Glutamatergic neuron (in vitro differentiated cells): ENCODE results near the gene ENC1. TPM values are rescaled to one million over a fixed set of nuclear protein-coding genes. Genes with fewer than 3 reads are reported as not detected.
A peak's percentile ranks its signal among the peaks of the same experiment; 100 is the strongest.

Source experiments
- DNase-seq: peaks from one replicate; pipeline ENCODE4 v3.0.0; 2022
- H3K27ac Mint-ChIP-seq: one replicate; pipeline ENCODE4 v1.8.0; 2020; ENCODE audit warnings: mild to moderate bottlenecking, mixed read lengths, inconsistent platforms; ENCODE audit not compliant: unreplicated experiment
- H3K27me3 Mint-ChIP-seq: one replicate; pipeline ENCODE4 v1.8.0; 2020; ENCODE audit warnings: mild to moderate bottlenecking, moderate library complexity, mixed read lengths, inconsistent platforms; ENCODE audit not compliant: unreplicated experiment
- H3K36me3 Mint-ChIP-seq: one replicate; pipeline ENCODE4 v1.8.0; 2020; ENCODE audit warnings: mild to moderate bottlenecking, mixed read lengths, inconsistent platforms; ENCODE audit not compliant: unreplicated experiment
- H3K4me1 Mint-ChIP-seq: one replicate; pipeline ENCODE4 v1.8.0; 2020; ENCODE audit warnings: mild to moderate bottlenecking, low read depth, mixed read lengths, inconsistent platforms; ENCODE audit not compliant: unreplicated experiment
- H3K4me3 Mint-ChIP-seq: one replicate; pipeline ENCODE4 v1.8.0; 2020; ENCODE audit warnings: mild to moderate bottlenecking, mixed read lengths, inconsistent platforms; ENCODE audit not compliant: unreplicated experiment
- H3K9me3 Mint-ChIP-seq: one replicate; pipeline ENCODE4 v1.8.0; 2020; ENCODE audit warnings: mild to moderate bottlenecking, moderate library complexity, mixed read lengths, inconsistent platforms; ENCODE audit not compliant: unreplicated experiment
- total RNA-seq: library from RNA; stranded (reverse); fragmentation: NEBNext Ultra II Directional; extraction: Animal tissue kit (Norgen Biotek cat#: 25700); gene quantifications from one replicate; pipeline ENCODE4 v1.2.1, GENCODE V29; 2021; ENCODE audit not compliant: unreplicated experiment
- TF ChIP-seq, protein P1 (sequence below): fragments of 200-600 bp; sonication (generic); IDR thresholded peaks from one replicate; pipeline ENCODE4 v1.5.0; 2021; ENCODE audit not compliant: partially characterized antibody, unreplicated experiment

Gene ENC1
- total RNA-seq, 1 donor from 2014 or later: 302 TPM

DNA sequence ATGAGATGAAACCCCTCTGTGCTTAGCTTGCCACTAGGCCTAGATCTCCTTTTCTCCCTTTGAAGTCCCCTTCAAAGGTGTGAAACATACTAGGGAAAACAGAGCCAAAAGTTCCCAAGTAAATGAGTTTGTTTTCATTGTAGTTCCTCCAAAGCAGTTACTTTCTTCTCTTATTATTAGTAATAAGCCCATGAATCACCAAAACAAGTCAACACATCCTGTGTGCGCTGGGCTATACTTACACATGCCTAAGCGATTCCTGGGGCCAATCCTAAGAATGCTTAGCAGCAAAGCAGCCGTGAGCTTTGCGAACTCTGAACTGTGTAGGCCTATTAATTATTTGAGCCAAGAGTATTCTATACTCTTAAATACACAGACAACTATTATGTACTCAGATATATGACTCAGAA is 7.6 kb downstream of the ENC1 start:
- Mint-ChIP-seq H3K27ac (no peak overlapping the region), H3K4me3 (no peak overlapping the region), H3K27me3 (peaks cover 7% of the 10 kb centered on the region), H3K36me3 (peaks cover 18% of the 10 kb centered on the region), H3K9me3 (peaks cover 4% of the 10 kb centered on the region), H3K4me1 (peaks cover 48% of the 10 kb centered on the region)
- no peak for DNase-seq
- TF ChIP-seq, protein P1, sequence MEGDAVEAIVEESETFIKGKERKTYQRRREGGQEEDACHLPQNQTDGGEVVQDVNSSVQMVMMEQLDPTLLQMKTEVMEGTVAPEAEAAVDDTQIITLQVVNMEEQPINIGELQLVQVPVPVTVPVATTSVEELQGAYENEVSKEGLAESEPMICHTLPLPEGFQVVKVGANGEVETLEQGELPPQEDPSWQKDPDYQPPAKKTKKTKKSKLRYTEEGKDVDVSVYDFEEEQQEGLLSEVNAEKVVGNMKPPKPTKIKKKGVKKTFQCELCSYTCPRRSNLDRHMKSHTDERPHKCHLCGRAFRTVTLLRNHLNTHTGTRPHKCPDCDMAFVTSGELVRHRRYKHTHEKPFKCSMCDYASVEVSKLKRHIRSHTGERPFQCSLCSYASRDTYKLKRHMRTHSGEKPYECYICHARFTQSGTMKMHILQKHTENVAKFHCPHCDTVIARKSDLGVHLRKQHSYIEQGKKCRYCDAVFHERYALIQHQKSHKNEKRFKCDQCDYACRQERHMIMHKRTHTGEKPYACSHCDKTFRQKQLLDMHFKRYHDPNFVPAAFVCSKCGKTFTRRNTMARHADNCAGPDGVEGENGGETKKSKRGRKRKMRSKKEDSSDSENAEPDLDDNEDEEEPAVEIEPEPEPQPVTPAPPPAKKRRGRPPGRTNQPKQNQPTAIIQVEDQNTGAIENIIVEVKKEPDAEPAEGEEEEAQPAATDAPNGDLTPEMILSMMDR: no peak

- DNase-seq: no peak
- peaks cover 49% of the 10 kb centered on the region for H3K4me1 Mint-ChIP-seq
- H3K9me3 Mint-ChIP-seq: peaks cover 10% of the 10 kb centered on the region
- peaks cover 18% of the 10 kb centered on the region for H3K36me3 Mint-ChIP-seq
- TF ChIP-seq, protein P1: no peak
- H3K27me3 Mint-ChIP-seq: peaks cover 5% of the 10 kb centered on the region
- no peak overlapping the region for H3K27ac Mint-ChIP-seq
- H3K4me3 Mint-ChIP-seq: peak overlapping the region; percentile 5
Measured at GRCh38 chr5:74631081-74631953, 9.2 kb downstream of the ENC1 start.

DNA sequence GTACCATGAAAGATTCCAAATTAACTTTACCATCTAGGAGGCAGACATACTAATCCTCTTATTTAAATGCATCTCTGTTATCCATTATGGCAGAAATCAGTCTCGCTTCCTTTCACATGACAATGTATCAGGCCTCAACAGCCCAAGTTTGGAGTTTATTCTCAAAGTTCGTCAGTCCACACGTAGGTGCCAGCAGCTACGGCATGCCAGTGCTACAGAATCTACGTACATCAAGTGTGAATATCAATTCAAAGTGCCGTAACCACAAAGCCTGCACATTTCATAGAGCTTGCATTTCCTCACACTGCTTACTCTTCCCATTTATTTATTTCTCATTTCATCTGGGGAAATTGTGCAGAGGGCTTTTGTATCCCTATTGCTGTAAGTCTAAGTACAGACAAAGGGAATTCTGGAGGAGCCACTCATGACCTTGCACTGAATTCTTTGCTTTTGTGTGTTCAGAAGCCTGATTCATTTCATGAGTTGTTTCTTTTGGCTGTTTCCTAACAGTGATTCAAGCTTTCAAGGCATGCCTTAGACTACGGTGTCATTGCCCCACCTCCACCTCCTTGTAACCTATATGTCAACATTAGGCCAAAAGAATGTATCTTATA is 10.0 kb downstream of the ENC1 start:
- Mint-ChIP-seq H3K4me3 (no peak overlapping the region), H3K27me3 (peaks cover 2% of the 10 kb centered on the region), H3K27ac (no peak overlapping the region), H3K9me3 (peaks cover 10% of the 10 kb centered on the region), H3K4me1 (peaks cover 48% of the 10 kb centered on the region), H3K36me3 (peaks cover 11% of the 10 kb centered on the region)
- DNase-seq: no peak
- TF ChIP-seq, protein P1: no peak

- peaks cover 10% of the 10 kb centered on the region for H3K9me3 Mint-ChIP-seq
- peaks cover 1% of the 10 kb centered on the region for H3K27me3 Mint-ChIP-seq
- H3K36me3 Mint-ChIP-seq: peaks cover 3% of the 10 kb centered on the region
- DNase-seq: no peak
- H3K4me3 Mint-ChIP-seq: no peak overlapping the region
- no peak overlapping the region for H3K27ac Mint-ChIP-seq
- peaks cover 42% of the 10 kb centered on the region for H3K4me1 Mint-ChIP-seq
- TF ChIP-seq, protein P1: no peak
Measured at GRCh38 chr5:74629326-74629725, 11.2 kb downstream of the ENC1 start.

- Mint-ChIP-seq H3K27me3 (peaks cover 1% of the 10 kb centered on the region), H3K36me3 (peaks cover 3% of the 10 kb centered on the region), H3K27ac (no peak overlapping the region), H3K4me1 (peaks cover 43% of the 10 kb centered on the region), H3K9me3 (peaks cover 10% of the 10 kb centered on the region), H3K4me3 (no peak overlapping the region)
- TF ChIP-seq, protein P1: no peak
- no peak for DNase-seq
Measured at GRCh38 chr5:74628359-74628758, 12.2 kb downstream of the ENC1 start.
